Kidney (tissue), 14 donors: ENCODE results near the gene RASA3. TPM values are rescaled to one million over a fixed set of nuclear protein-coding genes. Genes with fewer than 3 reads are reported as not detected.

ENCODE experiments used
- DNase-seq, 5 donors: peaks; one replicate each; pipeline ENCODE4 v3.0.0-alpha.2; 2013 to 2020
- FAIRE-seq: peaks from 2 replicates; lab custom pipeline; 2012; peaks lifted over from hg19 to GRCh38; lab: Jason Lieb, UNC
- H3K27ac ChIP-seq, 2 donors: one replicate each; pipeline ENCODE4 v1.7.0; 2013; ENCODE audit warnings: low read depth in 2 of 2, low read length in 2 of 2, inconsistent platforms in 1 of 2
- H3K27me3 ChIP-seq: one replicate; pipeline ENCODE4 v1.7.1; 2013; ENCODE audit warnings: low read length, inconsistent platforms; ENCODE audit not compliant: control insufficient read depth, insufficient read depth
- H3K36me3 ChIP-seq, 3 donors: one replicate each; pipeline versions ENCODE4 v1.7.0 to v1.7.1; 2013; ENCODE audit warnings: low read length in 3 of 3, control low read depth in 1 of 3, inconsistent platforms in 1 of 3; ENCODE audit not compliant: insufficient read depth in 3 of 3, control insufficient read depth in 2 of 3
- H3K4me1 ChIP-seq, 3 donors: one replicate each; pipeline versions ENCODE4 v1.7.0 to v1.7.1; 2013; ENCODE audit warnings: low read length in 3 of 3, inconsistent platforms in 1 of 3, low read depth in 1 of 3; ENCODE audit not compliant: control insufficient read depth in 2 of 3, insufficient read depth in 2 of 3
- H3K4me3 ChIP-seq, 3 donors: one replicate each; pipeline versions ENCODE4 v1.7.0 to v1.8.1; 2013; ENCODE audit warnings: low read length in 3 of 3, control low read depth in 1 of 3, inconsistent platforms in 1 of 3
- H3K9ac ChIP-seq, 3 donors: one replicate each; pipeline versions ENCODE4 v1.7.0 to v1.7.1; 2013; ENCODE audit warnings: low read length in 3 of 3, control low read depth in 1 of 3, inconsistent platforms in 1 of 3
- H3K9me3 ChIP-seq, 3 donors: one replicate each; pipeline versions ENCODE4 v1.7.0 to v1.7.1; 2013; ENCODE audit warnings: low read length in 3 of 3, control low read depth in 1 of 3, inconsistent platforms in 1 of 3; ENCODE audit not compliant: control insufficient read depth in 2 of 3, insufficient read depth in 1 of 3
- CTCF ChIP-seq: IDR thresholded peaks from 3 replicates; pipeline ENCODE4 v1.5.1; 2012; ENCODE audit warnings: mild to moderate bottlenecking, moderate library complexity, borderline replicate concordance; ENCODE audit not compliant: insufficient read depth; ENCODE audit errors: extremely low read depth
- intact Hi-C: fragments of 100-400 bp; cut with DNase I; formaldehyde crosslinking; loops from one replicate; pipeline ENCODE4 v1.11.1; 2022
- polyA plus RNA-seq: library from polyadenylated mRNA; stranded (reverse); fragments of 350-450 nt; fragmentation: Illumina TruSeq; extraction: RNeasy Lipid Tissue Mini Kit (QIAGEN cat#74804); gene quantifications from one replicate; pipeline ENCODE4 v1.2.3, GENCODE V29; 2014; ENCODE audit warnings: low read depth, low replicate concordance; ENCODE audit not compliant: insufficient read depth
- total RNA-seq: library from RNA; stranded (reverse); fragmentation: NEBNext Ultra II Directional; extraction: Animal tissue kit (Norgen Biotek cat#: 25700); gene quantifications from one replicate; pipeline ENCODE4 v1.2.1, GENCODE V29; 2021
- donor health status: control.
- donor health status: control.
- donor health status: control.
- donor health status: control.
- donor health status: control.
- donor health status: DM: yes; HTN: yes; CAD: no.
- donor health status: Normal renal cell carcinoma (clear cell type).

The RASA3 gene
- total and polyA plus RNA-seq, 2 donors from 2014 or later, result 4.2 to 28.8 TPM

- FAIRE-seq (no peak), DNase-seq (peak in 2 of 5 donors; percentile 33 to 45)
- intact Hi-C loops, result no loop called here
- H3K36me3 ChIP-seq, result peaks cover 0 to 2% (median 0%) of the 10 kb centered on the region in 3 donors
- no peaks in the 10 kb centered on the region for H3K27me3 ChIP-seq
- no peak overlapping the region for H3K27ac ChIP-seq
- TF ChIP-seq CTCF, result no peak
- H3K4me1 ChIP-seq, result peaks cover 0 to 6% (median 0%) of the 10 kb centered on the region in 3 donors
- H3K4me3 ChIP-seq, result no peak overlapping the region
- no peak overlapping the region for H3K9ac ChIP-seq
- no peaks in the 10 kb centered on the region for H3K9me3 ChIP-seq
Measured at GRCh38 chr13:114071991-114072390, 60.4 kb downstream of the RASA3 start.

- no peak for TF ChIP-seq CTCF
- H3K36me3 ChIP-seq, result peaks cover 0 to 2% (median 0%) of the 10 kb centered on the region in 3 donors
- DNase-seq (peak in 2 of 5 donors; percentile 40 to 44), FAIRE-seq (no peak)
- no peaks in the 10 kb centered on the region for H3K9me3 ChIP-seq
- no peak overlapping the region for H3K27ac ChIP-seq
- H3K9ac ChIP-seq, result no peak overlapping the region
- peaks cover 0 to 6% (median 0%) of the 10 kb centered on the region in 3 donors for H3K4me1 ChIP-seq
- intact Hi-C loops, result no loop called here
- H3K4me3 ChIP-seq, result no peak overlapping the region
- H3K27me3 ChIP-seq, result no peaks in the 10 kb centered on the region
Measured at GRCh38 chr13:114071410-114071809, 61.0 kb downstream of the RASA3 start.

GRCh38 chr13:114070098-114070799 is 62.2 kb downstream of the RASA3 start:
- TF ChIP-seq CTCF, result no peak
- no peak overlapping the region for H3K27ac ChIP-seq
- H3K9me3 ChIP-seq, result no peaks in the 10 kb centered on the region
- FAIRE-seq (no peak), DNase-seq (peak in 2 of 5 donors; percentile 45 to 68)
- peaks cover 0 to 2% (median 0%) of the 10 kb centered on the region in 3 donors for H3K36me3 ChIP-seq
- no peaks in the 10 kb centered on the region for H3K27me3 ChIP-seq
- intact Hi-C loops, result no loop called here
- H3K4me3 ChIP-seq, result no peak overlapping the region
- peaks cover 0 to 9% (median 0%) of the 10 kb centered on the region in 3 donors for H3K4me1 ChIP-seq
- H3K9ac ChIP-seq, result no peak overlapping the region
